Measurements from ENCODE around the gene AFMID. TPM values are rescaled to one million over a fixed set of nuclear protein-coding genes. Genes with fewer than 3 reads are reported as not detected.
A peak's percentile ranks its signal among the peaks of the same experiment; 100 is the strongest.

AFMID gene
- total and polyA plus RNA-seq, 2 of the 8 experiments (the other 6 are each of a cell fraction or from before 2014, with no cell fraction given) = 49.0 to 53.0 TPM

GRCh38 chr17:78141437-78142118 is 45.6 kb upstream of the AFMID start:
- no peak overlapping the region for H3K27ac ChIP-seq (ENCODE audit: low read depth, low read length)
- POLR2A ChIA-PET (ENCODE audit: partially characterized antibody) = interaction anchor here (0.9 to 6.2 kb wide), 7 partner anchors 11 to 84 kb away, joined by 3 to 40 read pairs (median 4); partner anchors contain the start of genes AFMID and TK1
- no peak for DNase-seq (ENCODE audit: low read depth in 1 of 2, low spot score in 2 of 2)
- TF ChIP-seq RXRA (IDR thresholded peaks at IDR 0.05; ENCODE audit: insufficient read depth, low read depth, low read length) (no peak), POU5F1 (IDR thresholded peaks at IDR 0.05; ENCODE audit: low read depth, low read length) (no peak), JUN (IDR thresholded peaks at IDR 0.05; ENCODE audit: low read depth, low read length) (no peak), NANOG (IDR thresholded peaks at IDR 0.05; ENCODE audit: insufficient read depth, low read depth, low read length, poor library complexity, severe bottlenecking) (no peak), HDAC6 (IDR thresholded peaks at IDR 0.05; ENCODE audit: low read depth, low read length) (no peak), KDM1A (IDR thresholded peaks at IDR 0.05; ENCODE audit: borderline replicate concordance, low read length) (no peak), KDM5A (IDR thresholded peaks at IDR 0.05; ENCODE audit: low read length) (no peak), CTBP2 (IDR thresholded peaks at IDR 0.05; ENCODE audit: borderline replicate concordance, insufficient read depth, insufficient read length, low read length) (no peak), SIRT6 (IDR thresholded peaks at IDR 0.05; ENCODE audit: low read length) (no peak), TBP (IDR thresholded peaks at IDR 0.05; ENCODE audit: low read depth, low read length) (no peak), CBX8 (IDR thresholded peaks at IDR 0.05; ENCODE audit: borderline replicate concordance, low read depth, low read length) (no peak), EP300 (IDR thresholded peaks at IDR 0.05; ENCODE audit: borderline replicate concordance in 1 of 2, low read depth in 2 of 2, low read length in 2 of 2) (no peak)

More at GRCh38 chr17:78141437-78142118, 45.6 kb upstream of the AFMID start:
- Histone ChIP-seq H2BK12ac (ENCODE audit: low read depth, low read length) (no peak overlapping the region), H3K4me1 (replicated peaks in 1 of 4; ENCODE audit: control insufficient read depth in 3 of 4, insufficient read depth in 4 of 4, low read length in 3 of 4) (peaks cover 0 to 6% (median 5%) of the 10 kb centered on the region in 4 experiments; a peak in 3 of 7 replicates), H4K8ac (ENCODE audit: extremely low read depth, insufficient read depth, low read length) (no peak overlapping the region), H3K18ac (ENCODE audit: extremely low read depth, low read length) (no peak overlapping the region), H2AK5ac (ENCODE audit: low read depth, low read length) (no peak overlapping the region), H3K23ac (ENCODE audit: insufficient read length) (no peak overlapping the region), H3K23me2 (ENCODE audit: low read depth, low read length) (peaks cover 2% of the 10 kb centered on the region; the same call in 1 of the 2 replicates), H3K4me2 (ENCODE audit: insufficient read depth in 1 of 2, low read depth in 2 of 2, low read length in 2 of 2) (no peak overlapping the region; a peak in 1 of 4 replicates), H3K9me3 (ENCODE audit: insufficient read depth in 2 of 2, low read depth in 1 of 2, low read length in 1 of 2) (no peaks in the 10 kb centered on the region), H3K9ac (replicated peaks in 1 of 4; ENCODE audit: extremely low read depth in 1 of 4, low read depth in 3 of 4, low read length in 3 of 4) (no peak overlapping the region), H3K79me2 (ENCODE audit: control insufficient read depth in 1 of 2, insufficient read depth in 2 of 2, low read length in 2 of 2) (no peaks in the 10 kb centered on the region), H3K14ac (ENCODE audit: insufficient read length) (no peak overlapping the region), H2BK20ac (ENCODE audit: low read length) (no peak overlapping the region), H3K79me1 (ENCODE audit: low read depth, low read length) (no peaks in the 10 kb centered on the region), H3K56ac (replicated peaks; ENCODE audit: insufficient read length, low read depth, low read length) (no peak overlapping the region), H4K20me1 (replicated peaks in 1 of 2; ENCODE audit: control insufficient read depth in 1 of 2, insufficient read depth in 2 of 2, low read length in 2 of 2) (peaks cover 0 to 3% of the 10 kb centered on the region in 2 experiments), H2BK120ac (replicated peaks; ENCODE audit: low read depth, low read length) (no peak overlapping the region), H2AFZ (ENCODE audit: low read length) (no peak overlapping the region), H3K27me3 (replicated peaks in 1 of 4; ENCODE audit: control insufficient read depth in 3 of 4, extremely low read depth in 1 of 4, insufficient read depth in 3 of 4, low read length in 3 of 4) (0 out of 7 replicates have a peak, but pooled peaks cover 0 to 2% (median 0%) of the 10 kb centered on the region in 4 experiments), H2BK15ac (ENCODE audit: low read length) (no peak overlapping the region), H3K4me3 (ENCODE audit: extremely low read depth in 1 of 4, insufficient read depth in 2 of 4, low read depth in 3 of 4, low read length in 4 of 4) (no peak overlapping the region), H3K36me3 (ENCODE audit: control insufficient read depth in 2 of 4, insufficient read depth in 4 of 4, low read length in 3 of 4) (no peaks in the 10 kb centered on the region), H3K4ac (replicated peaks; ENCODE audit: insufficient read length, low read depth, low read length) (peak overlapping the region; percentile 46), H2BK5ac (ENCODE audit: low read depth, low read length) (no peak overlapping the region), H4K91ac (replicated peaks; ENCODE audit: insufficient read length, low read length) (no peak overlapping the region), H4K5ac (ENCODE audit: insufficient read length, low read depth, low read length) (no peak overlapping the region)
- FAIRE-seq = no peak
- 93% methylated on average over 20 of the region's 20 CpGs; no CpG with 5 or more reads in 1 of the 2 experiments for WGBS, 2 experiments (ENCODE audit: extremely low coverage in 1 of 2, insufficient coverage in 1 of 2, insufficient read length in 1 of 2, insufficient replicate concordance in 2 of 2, low coverage in 1 of 2, low lambda C conversion rate in 2 of 2, missing lambda C conversion rate in 1 of 2)
- CTCF ChIA-PET (ENCODE audit: partially characterized antibody) = interaction anchor here (0.6 to 1.8 kb wide), 10 partner anchors 11 to 1558 kb away, joined by 3 to 14 read pairs (median 3); partner anchors contain the start of gene TMC8

Measured in H1 (cell line).